ENCODE data around the gene SIL1.

- TF ChIP-seq CTCF (IDR thresholded peaks at IDR 0.05; ENCODE audit: control extremely low read depth in 1 of 3, insufficient read depth in 1 of 3, low read depth in 1 of 3, low read length in 3 of 3): no peak
- TF ChIP-seq TCF12 (IDR thresholded peaks at IDR 0.05; ENCODE audit: low read depth, low read length): no peak
- no peak for TF ChIP-seq YY1 (IDR thresholded peaks at IDR 0.05; ENCODE audit: low read depth, low read length)
- TF ChIP-seq SUZ12 (IDR thresholded peaks at IDR 0.05; ENCODE audit: low read length): no peak
- no peak for TF ChIP-seq HDAC2 (IDR thresholded peaks at IDR 0.05; ENCODE audit: borderline replicate concordance in 1 of 2, low read depth in 2 of 2, low read length in 2 of 2)
- no peak for TF ChIP-seq MAFK (IDR thresholded peaks at IDR 0.05; ENCODE audit: low read depth, low read length)
- TF ChIP-seq SIN3A (conservative IDR thresholded peaks at IDR 0.05 in 1 of 2, IDR thresholded peaks at IDR 0.05 in 1 of 2; ENCODE audit: low read depth in 1 of 2, low read length in 2 of 2): no peak
- TF ChIP-seq EZH2 (IDR thresholded peaks at IDR 0.05; ENCODE audit: low read depth, low read length, severe bottlenecking): no peak
These were observed 30.1 kb upstream of the SIL1 start for GRCh38 chr5:139228201-139228803.
